Right lung (tissue), 5 donors: ENCODE data around the gene MUC12. TPM values are rescaled to one million over a fixed set of nuclear protein-coding genes. Genes with fewer than 3 reads are reported as not detected.
"Not testable (repeated sequence)": the region's sequence is repeated elsewhere in the genome, so short reads cannot be mapped to it uniquely, and the experiment has no call there.

Experiments used
- DNase-seq, 2 donors: peaks; one replicate each; pipeline ENCODE4 v3.0.0-alpha.2; 2013
- polyA plus RNA-seq, 5 donors: library from polyadenylated mRNA; unstranded; fragments of 120-200 nt; gene quantifications; one replicate each; pipeline versions ENCODE4 v1.2.1 to v1.2.3, GENCODE V29; 2013; ENCODE audit warnings: inconsistent platforms in 1 of 5, low replicate concordance in 1 of 5; ENCODE audit not compliant: insufficient read length in 5 of 5, insufficient read depth in 1 of 5

The MUC12 gene
- polyA plus RNA-seq, 5 donors, result 0.54 to 2.6 (median 0.93) TPM

DNA sequence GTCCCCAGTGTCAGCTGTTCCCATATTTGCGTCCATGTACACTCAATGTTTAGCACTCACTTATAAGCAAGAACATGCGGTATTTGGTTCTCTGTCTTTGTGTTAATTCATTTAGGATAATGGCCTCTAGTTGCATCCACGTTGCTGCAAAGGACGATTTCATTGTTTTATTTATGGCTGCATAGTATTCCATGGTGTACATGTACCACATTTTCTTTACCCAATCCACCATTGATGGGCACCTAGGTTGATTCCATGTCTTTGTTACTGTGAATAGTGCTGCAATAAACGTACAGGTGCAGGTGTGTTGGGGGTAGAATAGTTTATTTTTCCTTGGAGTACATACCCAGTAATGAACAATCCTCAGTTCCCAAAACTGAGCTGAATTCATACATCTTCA, 91.6 kb downstream of the MUC12 start:
- no peak for DNase-seq

DNA sequence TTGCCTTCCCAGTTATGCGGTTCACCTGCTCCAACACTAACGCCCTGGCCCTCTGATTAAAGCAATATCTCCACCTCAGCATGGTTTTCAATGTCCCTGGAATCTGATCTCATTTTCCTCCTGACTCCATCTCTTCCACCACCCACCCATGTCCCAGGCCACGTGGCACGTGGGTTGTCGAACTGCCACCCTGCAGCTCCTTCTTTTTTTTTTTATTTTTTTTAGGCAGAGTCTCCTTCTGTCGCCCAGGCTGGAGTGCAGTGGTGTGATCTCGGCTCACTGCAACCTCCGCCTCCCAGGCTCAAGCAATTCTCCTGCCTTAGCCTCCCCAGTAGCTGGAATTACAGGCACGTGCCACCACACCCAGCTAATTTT, 94.8 kb downstream of the MUC12 start:
- not testable (repeated sequence) for DNase-seq

DNA sequence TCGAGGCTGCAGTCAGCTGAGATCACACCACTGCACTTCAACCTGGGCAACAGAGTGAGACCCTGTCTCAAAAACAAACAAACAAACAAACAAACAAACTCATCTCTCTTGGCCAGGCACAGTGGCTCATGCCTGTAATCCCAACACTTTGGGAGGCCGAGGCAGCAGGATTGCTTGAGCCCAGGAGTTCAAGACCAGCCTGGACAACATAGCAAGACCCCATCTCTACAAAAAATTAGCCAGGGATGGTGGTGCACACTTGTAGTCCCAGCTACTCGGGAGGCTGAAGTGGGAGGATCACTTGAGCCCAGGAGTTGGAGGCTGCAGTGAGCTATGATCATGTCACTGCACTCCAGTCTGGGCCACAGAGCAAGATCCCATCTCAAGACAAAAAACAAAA, 95.8 kb downstream of the MUC12 start:
- not testable (repeated sequence) for DNase-seq

DNA sequence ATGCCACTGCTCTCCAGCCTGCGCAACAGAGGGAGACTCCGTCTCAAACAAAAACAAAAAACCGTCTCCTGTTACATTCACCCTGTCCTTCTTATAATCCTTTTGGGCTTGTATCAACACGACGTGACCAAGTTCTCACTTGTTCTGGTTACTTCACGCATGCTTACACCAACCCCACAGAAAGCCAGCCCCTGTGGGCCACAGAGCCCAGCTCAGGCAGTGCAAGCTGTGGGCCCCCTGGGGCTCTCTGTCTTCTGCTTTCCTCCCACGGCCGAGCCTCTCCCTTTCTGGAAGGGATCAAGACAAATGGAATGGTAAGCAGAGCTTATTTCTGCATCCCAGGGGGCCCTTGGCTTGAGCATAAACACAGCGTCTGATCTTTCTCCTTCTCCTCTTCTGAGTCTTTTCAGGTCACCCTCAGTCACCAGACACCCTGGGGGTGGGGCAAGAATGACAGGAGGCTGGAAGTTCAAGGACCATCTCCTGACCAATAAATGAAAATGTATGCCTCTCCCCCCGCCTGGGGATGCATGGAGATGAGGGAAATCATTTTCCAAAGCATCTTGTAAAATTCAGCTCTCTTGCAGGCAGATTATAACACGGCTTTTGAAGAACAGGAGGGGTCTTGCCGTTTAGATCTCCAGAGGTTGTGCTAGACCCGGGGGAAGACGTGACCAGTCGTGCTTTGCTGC, 96.9 kb downstream of the MUC12 start:
- no peak for DNase-seq

DNA sequence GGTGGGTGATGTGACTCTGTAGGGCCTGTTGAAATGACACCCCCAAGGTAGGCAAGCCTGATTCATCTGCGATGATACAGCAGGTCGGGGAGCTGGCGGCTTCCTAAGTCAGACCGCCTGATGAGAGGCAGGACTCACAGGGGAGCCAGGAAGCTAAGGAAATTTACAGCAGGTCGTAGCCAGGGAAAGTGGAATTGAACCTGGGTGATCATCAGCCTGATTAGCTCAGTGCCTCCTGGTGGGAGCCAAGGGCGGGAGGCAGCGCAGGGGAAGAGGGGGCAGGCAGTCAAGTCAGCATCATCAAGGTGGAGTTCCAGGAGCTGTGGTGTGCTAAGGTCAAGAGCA, 97.4 kb downstream of the MUC12 start:
- no peak for DNase-seq

DNA sequence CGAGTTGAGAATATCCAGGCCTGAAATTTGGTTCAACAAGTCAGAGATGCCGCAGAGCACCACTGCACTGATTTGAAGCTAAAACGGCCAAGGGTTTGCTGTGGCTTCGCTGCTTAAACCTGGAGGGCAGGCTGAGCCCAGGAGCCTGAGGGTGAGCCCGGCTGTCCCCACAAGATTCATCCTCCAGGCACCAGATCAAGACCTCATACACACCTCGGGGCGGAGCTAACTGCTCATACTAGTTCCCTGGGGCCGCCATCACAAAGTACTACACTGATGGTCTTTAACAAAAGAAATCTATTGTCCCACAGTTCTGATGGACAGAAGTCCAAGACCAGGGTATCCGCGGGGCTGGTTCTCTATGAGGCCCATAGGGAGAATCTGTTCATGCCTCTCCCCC, 99.0 kb downstream of the MUC12 start:
- DNase-seq, result no peak

Other genes starting within 250 kb of the MUC12 start
- gene EPO, start 249.1 kb upstream of the MUC12 start, polyA plus RNA-seq, result under 1 TPM in 4 of 5 donors, not detected in 1; 0.13 to 0.24 (median 0.16) TPM
- under 1 TPM in 2 of 5 donors, not detected in 3; 0.01 to 0.03 TPM for gene ZAN, start 236.0 kb upstream of the MUC12 start, polyA plus RNA-seq
- gene EPHB4, start 142.0 kb upstream of the MUC12 start, polyA plus RNA-seq, result 100 to 1,000 TPM in 2 of 5 donors, 10 to 100 TPM in 3; 79.7 to 112 (median 93.4) TPM
- gene SLC12A9, start 116.9 kb upstream of the MUC12 start, polyA plus RNA-seq, result 10 to 100 TPM; 25.7 to 48.3 (median 39.2) TPM
- 100 to 1,000 TPM in 1 of 5 donors, 10 to 100 TPM in 4; 54.3 to 101 (median 69.5) TPM for gene TRIP6, start 102.2 kb upstream of the MUC12 start, polyA plus RNA-seq
- gene SRRT, start 94.5 kb upstream of the MUC12 start, polyA plus RNA-seq, result 100 to 1,000 TPM; 144 to 206 (median 173) TPM
- 1 to 10 TPM in 2 of 5 donors, under 1 TPM in 3; 0.42 to 2.0 (median 0.84) TPM for gene UFSP1, start 79.8 kb upstream of the MUC12 start, polyA plus RNA-seq
- gene ACHE, start 73.7 kb upstream of the MUC12 start, polyA plus RNA-seq, result 1 to 10 TPM; 2.1 to 6.6 (median 2.6) TPM
- gene MUC3A, start 20.0 kb upstream of the MUC12 start, polyA plus RNA-seq, result under 1 TPM; 0.37 to 0.73 (median 0.51) TPM
- under 1 TPM in 1 of 5 donors, not detected in 4; 0.31 TPM for gene MUC17, start 50.5 kb downstream of the MUC12 start, polyA plus RNA-seq
- 10 to 100 TPM; 21.8 to 28.0 (median 22.7) TPM for gene TRIM56, start 115.9 kb downstream of the MUC12 start, polyA plus RNA-seq
- gene SERPINE1, start 157.5 kb downstream of the MUC12 start, polyA plus RNA-seq, result 1 to 10 TPM; 2.0 to 4.6 (median 3.6) TPM
- gene AP1S1, start 184.9 kb downstream of the MUC12 start, polyA plus RNA-seq, result 100 to 1,000 TPM in 1 of 5 donors, 10 to 100 TPM in 4; 77.4 to 100 (median 82.7) TPM
- gene VGF, start 196.0 kb downstream of the MUC12 start, polyA plus RNA-seq, result 1 to 10 TPM in 1 of 5 donors, under 1 TPM in 4; 0.54 to 1.4 (median 0.90) TPM
- under 1 TPM in 3 of 5 donors, not detected in 2; 0.05 to 0.12 (median 0.08) TPM for gene NAT16, start 210.7 kb downstream of the MUC12 start, polyA plus RNA-seq
- gene MOGAT3, start 231.5 kb downstream of the MUC12 start, polyA plus RNA-seq, result under 1 TPM in 3 of 5 donors, not detected in 2; 0.07 to 0.15 (median 0.09) TPM
- gene PLOD3, start 248.0 kb downstream of the MUC12 start, polyA plus RNA-seq, result 10 to 100 TPM; 39.6 to 72.2 (median 55.9) TPM
- gene ZNHIT1, start 248.6 kb downstream of the MUC12 start, polyA plus RNA-seq, result 10 to 100 TPM; 42.7 to 77.4 (median 53.5) TPM